Lung (tissue), 12 donors: ENCODE data around the gene FCAR. TPM values are rescaled to one million over a fixed set of nuclear protein-coding genes. Genes with fewer than 3 reads are reported as not detected.
"Not testable (repeated sequence)": the region's sequence is repeated elsewhere in the genome, so short reads cannot be mapped to it uniquely, and the experiment has no call there.

Experiments
- ATAC-seq: fragments of 200-7000 bp; cut with Tn5 transposase; one replicate; pipeline ENCODE4 v1.9.1; 2020; ENCODE audit warnings: moderate number of reproducible peaks; ENCODE audit not compliant: insufficient read depth, low FRiP score
- DNase-seq, 3 donors: peaks; one replicate each; pipeline ENCODE4 v3.0.0-alpha.2; 2013 to 2017
- H3K27ac ChIP-seq, 2 donors: one replicate each; pipeline ENCODE4 v1.5.1; 2013; ENCODE audit warnings: mild to moderate bottlenecking in 2 of 2, moderate library complexity in 2 of 2, control low read depth in 1 of 2, inconsistent platforms in 1 of 2, low read depth in 1 of 2, low read length in 1 of 2
- H3K27me3 ChIP-seq, 3 donors: one replicate each; pipeline ENCODE4 v1.5.1; 2013; ENCODE audit warnings: low read length in 2 of 3; ENCODE audit not compliant: control insufficient read depth in 3 of 3, insufficient read depth in 3 of 3
- H3K36me3 ChIP-seq, 4 donors: one replicate each; pipeline ENCODE4 v1.5.1; 2013; ENCODE audit warnings: low read length in 4 of 4, mild to moderate bottlenecking in 1 of 4, moderate library complexity in 1 of 4; ENCODE audit not compliant: control insufficient read depth in 4 of 4, insufficient read depth in 4 of 4
- H3K4me1 ChIP-seq, 5 donors: one replicate each; pipeline ENCODE4 v1.5.1; 2013; ENCODE audit warnings: low read length in 5 of 5, mild to moderate bottlenecking in 2 of 5, moderate library complexity in 1 of 5; ENCODE audit not compliant: control insufficient read depth in 5 of 5, insufficient read depth in 5 of 5
- H3K4me3 ChIP-seq: one replicate; pipeline ENCODE4 v1.5.1; 2013; ENCODE audit warnings: mild to moderate bottlenecking, control low read depth, moderate library complexity
- H3K9ac ChIP-seq, 2 donors: one replicate each; pipeline ENCODE4 v1.5.1; 2013; ENCODE audit warnings: low read length in 2 of 2, control low read depth in 1 of 2; ENCODE audit not compliant: insufficient read depth in 1 of 2
- H3K9me3 ChIP-seq, 4 donors: one replicate each; pipeline ENCODE4 v1.5.1; 2013; ENCODE audit warnings: low read length in 3 of 4, mild to moderate bottlenecking in 1 of 4, moderate library complexity in 1 of 4; ENCODE audit not compliant: control insufficient read depth in 4 of 4, insufficient read depth in 3 of 4
- WGBS, 2 donors: extraction: QIAGEN DNeasy Blood & Tissue Kit; methylation state at CpG; one replicate each; pipeline ENCODE4 v1.1.7; 2013; 5-methylcytosine and 5-hydroxymethylcytosine counted together
- polyA plus RNA-seq, 2 donors: library from polyadenylated mRNA; stranded (reverse); fragments of 200-250 nt; gene quantifications; one replicate each; pipeline ENCODE4 v1.2.1, GENCODE V29; 2013
- total RNA-seq, 2 donors: library from RNA; depleted of rRNA in 1 of 2; stranded (reverse); fragments of >200 nt in 1 of 2; gene quantifications; one replicate each; pipeline ENCODE4 v1.2.1, GENCODE V29; 2014 to 2021
- TF ChIP-seq, protein P1 (sequence below): IDR thresholded peaks from 2 replicates; pipeline ENCODE4 v1.5.1; 2012; ENCODE audit warnings: mild to moderate bottlenecking; ENCODE audit errors: control extremely low read depth, extremely low read depth
- donor health status: control.
- donor health status: control.
- donor health status: Bipolar disorder and iron deficiency.
- donor health status: healthy.
- donor health status: DM: yes; HTN: yes; CAD: no.

The FCAR gene
- total and polyA plus RNA-seq, 4 donors, result 0.35 to 57.5 (median 12.0) TPM

DNA sequence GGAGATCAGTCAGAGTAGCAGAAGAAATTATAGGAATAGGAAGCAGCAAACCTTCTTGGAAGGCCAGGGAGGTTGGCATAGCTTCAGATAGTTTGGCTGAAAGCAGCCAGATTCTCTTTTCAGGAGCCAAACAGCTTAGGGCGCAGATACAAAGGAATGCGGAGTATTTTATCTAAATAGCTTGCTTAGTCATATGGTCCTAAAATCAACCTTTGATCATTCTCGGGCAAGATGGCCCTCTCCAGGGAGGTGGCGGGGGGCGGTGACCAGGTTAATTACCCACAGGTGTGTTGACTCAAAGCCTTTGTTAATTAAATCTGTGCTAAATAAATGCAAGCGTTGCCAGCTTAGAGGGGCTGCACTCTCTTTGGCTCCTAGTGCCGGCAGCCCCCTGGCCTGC, 19.4 kb downstream of the FCAR start:
- no peak overlapping the region for H3K27ac ChIP-seq
- no peaks in the 10 kb centered on the region for H3K4me1 ChIP-seq
- DNase-seq, result peak; percentile 18 to 51 (median 35)
- no peaks in the 10 kb centered on the region for H3K36me3 ChIP-seq
- no peak for ATAC-seq
- H3K27me3 ChIP-seq, result no peaks in the 10 kb centered on the region
- TF ChIP-seq, protein P1, sequence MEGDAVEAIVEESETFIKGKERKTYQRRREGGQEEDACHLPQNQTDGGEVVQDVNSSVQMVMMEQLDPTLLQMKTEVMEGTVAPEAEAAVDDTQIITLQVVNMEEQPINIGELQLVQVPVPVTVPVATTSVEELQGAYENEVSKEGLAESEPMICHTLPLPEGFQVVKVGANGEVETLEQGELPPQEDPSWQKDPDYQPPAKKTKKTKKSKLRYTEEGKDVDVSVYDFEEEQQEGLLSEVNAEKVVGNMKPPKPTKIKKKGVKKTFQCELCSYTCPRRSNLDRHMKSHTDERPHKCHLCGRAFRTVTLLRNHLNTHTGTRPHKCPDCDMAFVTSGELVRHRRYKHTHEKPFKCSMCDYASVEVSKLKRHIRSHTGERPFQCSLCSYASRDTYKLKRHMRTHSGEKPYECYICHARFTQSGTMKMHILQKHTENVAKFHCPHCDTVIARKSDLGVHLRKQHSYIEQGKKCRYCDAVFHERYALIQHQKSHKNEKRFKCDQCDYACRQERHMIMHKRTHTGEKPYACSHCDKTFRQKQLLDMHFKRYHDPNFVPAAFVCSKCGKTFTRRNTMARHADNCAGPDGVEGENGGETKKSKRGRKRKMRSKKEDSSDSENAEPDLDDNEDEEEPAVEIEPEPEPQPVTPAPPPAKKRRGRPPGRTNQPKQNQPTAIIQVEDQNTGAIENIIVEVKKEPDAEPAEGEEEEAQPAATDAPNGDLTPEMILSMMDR, result no peak
- 49 to 82% methylated on average over 7 of the region's 7 CpGs for WGBS, 2 donors
- no peak overlapping the region for H3K9ac ChIP-seq
- no peak overlapping the region for H3K4me3 ChIP-seq
- H3K9me3 ChIP-seq, result peaks cover 0 to 3% (median 0%) of the 10 kb centered on the region in 4 donors

DNA sequence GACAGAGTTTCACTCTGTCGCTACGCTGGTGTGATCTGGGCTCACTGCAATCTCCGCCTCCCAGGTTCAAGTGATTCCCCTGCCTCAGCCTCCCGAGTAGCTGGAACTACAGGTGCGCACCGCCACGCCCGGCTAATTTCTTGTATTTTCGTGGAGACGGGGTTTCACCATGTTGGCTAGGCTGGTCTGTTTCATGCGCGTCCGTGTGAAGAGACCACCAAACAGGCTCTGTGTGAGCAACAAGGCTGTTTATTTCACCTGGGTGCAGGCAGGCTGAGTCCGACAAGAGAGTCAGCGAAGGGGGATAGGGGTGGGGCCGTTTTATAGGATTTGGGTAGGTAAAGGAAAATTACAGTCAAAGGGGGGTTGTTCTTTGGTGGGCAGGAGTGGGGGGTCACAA, 20.1 kb downstream of the FCAR start:
- not testable (repeated sequence) for H3K27ac ChIP-seq, H3K36me3 ChIP-seq, DNase-seq, H3K27me3 ChIP-seq, H3K4me1 ChIP-seq, H3K9ac ChIP-seq, H3K9me3 ChIP-seq, H3K4me3 ChIP-seq, ATAC-seq
- 91 to 94% methylated on average over 16 of the region's 16 CpGs for WGBS, 2 donors

- Histone ChIP-seq H3K4me3 (no peak overlapping the region), H3K9ac (no peak overlapping the region), H3K27ac (no peak overlapping the region), H3K36me3 (no peaks in the 10 kb centered on the region), H3K9me3 (no peaks in the 10 kb centered on the region), H3K4me1 (no peaks in the 10 kb centered on the region), H3K27me3 (no peaks in the 10 kb centered on the region)
- DNase-seq, result no peak
- TF ChIP-seq, protein P1, result no peak
- ATAC-seq, result no peak
- WGBS, 2 donors, result 84 to 91% methylated on average over 2 of the region's 2 CpGs
Observed at GRCh38 chr19:54896036-54896435, 22.0 kb downstream of the FCAR start.

- not testable (repeated sequence) for ATAC-seq, H3K36me3 ChIP-seq, H3K9ac ChIP-seq, H3K4me1 ChIP-seq, H3K9me3 ChIP-seq, H3K27me3 ChIP-seq, DNase-seq, H3K4me3 ChIP-seq, H3K27ac ChIP-seq
- WGBS, 2 donors, result 65 to 77% methylated on average over 7 of the region's 7 CpGs
Observed at GRCh38 chr19:54898685-54899084, 24.6 kb downstream of the FCAR start.

- H3K4me1 ChIP-seq, H3K27ac ChIP-seq, DNase-seq, H3K36me3 ChIP-seq, H3K9ac ChIP-seq, ATAC-seq, H3K27me3 ChIP-seq, H3K9me3 ChIP-seq, H3K4me3 ChIP-seq: not testable (repeated sequence)
- 80 to 93% methylated on average over 9 of the region's 9 CpGs for WGBS, 2 donors
Observed at GRCh38 chr19:54899646-54900045, 25.6 kb downstream of the FCAR start.

GRCh38 chr19:54901153-54901552, 27.1 kb downstream of the FCAR start:
- H3K9me3 ChIP-seq, H3K4me3 ChIP-seq, ATAC-seq, H3K27ac ChIP-seq, DNase-seq, H3K9ac ChIP-seq, H3K27me3 ChIP-seq, H3K4me1 ChIP-seq, H3K36me3 ChIP-seq: not testable (repeated sequence)
- WGBS, 2 donors, result 37 to 52% methylated on average over 8 of the region's 8 CpGs
